Activated CD8-positive, alpha-beta memory T cell treated with anti-CD3 and anti-CD28 coated beads, Interleukin-2, amount 50 U/mL, for 4 hours (primary cell): Measurements from ENCODE around the gene GRIK2.
"Not testable (repeated sequence)": the region's sequence is repeated elsewhere in the genome, so short reads cannot be mapped to it uniquely, and the experiment has no call there.

Experiments
- DNase-seq: peaks from one replicate; pipeline ENCODE4 v3.0.0-alpha.2; 2020

GRIK2 gene

DNA sequence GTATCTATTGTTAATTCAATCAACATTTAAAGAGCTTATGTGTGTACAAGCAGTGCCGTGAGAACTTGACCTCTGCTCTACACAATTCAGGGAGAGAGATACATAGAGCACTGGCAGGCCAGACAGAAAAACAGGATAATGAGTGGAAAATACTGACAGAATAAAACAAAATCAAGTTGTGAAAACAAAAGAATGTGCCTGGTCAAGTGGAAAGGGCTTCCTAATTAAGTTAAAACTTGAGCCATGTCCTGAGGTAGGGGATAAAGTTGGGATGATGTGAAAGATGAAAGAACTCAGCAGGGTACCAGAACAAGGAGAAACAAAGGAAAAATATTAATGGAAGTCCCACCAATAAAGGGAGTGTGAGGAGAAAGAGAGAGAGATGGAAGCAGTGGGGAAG is 672.8 kb downstream of the GRIK2 start:
- no peak for DNase-seq

DNA sequence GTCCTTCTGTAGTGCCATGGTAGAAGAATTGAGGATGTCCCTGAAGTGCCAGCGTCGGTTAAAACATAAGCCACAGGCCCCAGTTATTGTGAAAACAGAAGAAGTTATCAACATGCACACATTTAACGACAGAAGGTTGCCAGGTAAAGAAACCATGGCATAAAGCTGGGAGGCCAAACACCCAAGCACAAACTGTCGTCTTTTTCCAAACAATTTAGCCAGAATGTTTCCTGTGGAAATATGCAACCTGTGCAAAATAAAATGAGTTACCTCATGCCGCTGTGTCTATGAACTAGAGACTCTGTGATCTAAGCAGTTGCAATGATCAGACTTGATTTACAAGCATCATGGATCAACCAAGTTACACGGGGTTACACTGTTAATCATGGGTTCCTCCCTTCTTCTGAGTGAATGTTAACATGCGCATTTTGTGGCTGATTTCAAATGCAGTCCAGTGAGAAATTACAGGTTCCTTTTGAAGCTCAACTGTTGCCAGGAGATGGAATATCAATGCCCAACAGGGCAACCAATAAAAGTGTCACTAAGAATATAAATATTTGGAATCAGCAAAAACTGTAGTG is 674.9 kb downstream of the GRIK2 start:
- DNase-seq: no peak

DNA sequence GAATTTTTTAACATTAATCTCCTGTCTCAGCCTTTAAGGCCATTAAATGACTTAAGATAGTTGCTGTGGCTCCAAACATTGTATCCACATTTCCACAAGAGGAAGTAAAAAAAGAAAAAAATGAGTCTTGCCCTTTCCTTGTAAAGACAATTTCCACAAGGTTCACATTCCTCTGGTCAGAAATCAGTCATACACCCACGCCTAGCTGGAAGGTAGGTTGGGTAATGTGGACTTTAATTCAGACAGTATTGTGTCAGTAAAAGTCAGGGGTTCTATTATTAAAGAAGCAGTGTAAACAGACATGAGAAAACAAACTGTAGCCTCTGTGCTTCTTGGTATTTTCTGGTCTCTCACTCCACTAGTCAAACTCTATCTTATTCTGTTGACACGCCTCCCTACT is 682.0 kb downstream of the GRIK2 start:
- no peak for DNase-seq

DNA sequence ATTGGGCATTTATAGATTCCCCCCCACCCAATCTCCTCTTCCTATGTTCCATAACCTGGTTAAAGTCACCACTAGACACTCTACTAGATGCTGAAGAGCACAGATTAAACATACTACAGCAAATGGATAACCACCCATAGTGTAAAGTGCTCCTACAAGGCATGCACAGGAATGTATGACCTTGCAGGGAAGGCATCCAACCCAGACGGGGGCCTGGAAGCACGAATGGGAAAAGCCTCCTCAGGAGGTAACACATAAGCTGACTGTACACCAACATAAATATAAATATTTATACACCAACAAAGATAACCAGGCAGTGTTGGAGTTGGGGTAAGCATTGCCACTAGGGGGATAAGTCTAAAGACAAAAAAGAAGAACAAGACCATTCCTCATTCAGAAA is 691.7 kb downstream of the GRIK2 start:
- no peak for DNase-seq

DNA sequence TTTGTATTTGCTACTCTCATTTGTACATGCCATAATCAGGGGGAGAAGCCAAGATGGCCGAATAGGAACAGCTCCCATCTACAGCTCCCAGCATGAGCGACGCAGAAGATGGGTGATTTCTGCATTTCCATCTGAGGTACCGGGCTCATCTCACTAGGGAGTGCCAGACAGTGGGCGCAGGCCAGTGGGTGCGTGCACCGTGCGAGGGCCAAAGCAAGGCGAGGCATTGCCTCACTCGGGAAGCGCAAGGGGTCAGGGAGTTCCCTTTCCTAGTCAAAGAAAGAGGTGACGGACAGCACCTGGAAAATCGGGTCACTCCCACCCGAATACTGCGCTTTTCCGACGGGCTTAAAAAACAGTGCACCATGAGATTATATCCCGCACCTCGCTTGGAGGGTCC is 694.7 kb downstream of the GRIK2 start:
- DNase-seq: not testable (repeated sequence)

DNA sequence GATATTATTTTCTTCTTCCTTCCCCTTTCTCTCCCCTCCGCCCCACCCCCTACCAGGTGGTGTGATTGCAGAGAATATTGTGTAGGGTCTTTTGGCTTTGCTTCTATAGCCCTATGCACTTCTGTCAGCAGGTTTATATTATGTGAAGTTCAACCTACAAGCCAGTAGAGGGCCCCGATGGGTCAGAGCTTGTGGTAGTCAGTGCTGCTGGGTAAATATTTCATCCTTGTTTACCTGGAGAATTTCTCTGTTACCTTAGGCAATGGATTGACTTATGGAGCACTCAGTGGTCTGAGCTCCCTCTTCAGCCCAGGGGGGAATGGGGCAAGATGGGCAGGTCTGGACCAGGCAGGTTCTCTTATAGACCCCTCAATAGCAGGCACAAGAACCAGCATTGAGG is 720.9 kb downstream of the GRIK2 start:
- DNase-seq: no peak

DNA sequence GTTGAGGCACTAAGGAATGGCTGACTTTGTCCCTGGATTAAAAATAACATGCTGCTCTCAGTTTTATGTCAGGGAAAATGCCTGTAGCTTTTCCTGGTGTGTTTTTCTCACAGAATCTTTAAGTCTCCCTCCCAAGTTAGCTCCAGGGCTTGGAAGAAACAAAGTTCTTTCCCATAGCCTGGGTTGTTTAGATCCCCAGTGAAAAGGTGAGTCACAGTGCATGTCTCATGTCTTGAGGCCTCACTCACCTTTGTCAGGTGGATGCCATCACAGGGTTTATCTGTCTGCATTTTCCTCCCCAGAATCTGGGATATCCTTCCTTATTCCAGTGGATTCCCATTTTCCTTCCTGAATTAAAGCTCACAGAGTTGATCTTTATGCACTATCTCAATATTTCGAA is 722.4 kb downstream of the GRIK2 start:
- no peak for DNase-seq

DNA sequence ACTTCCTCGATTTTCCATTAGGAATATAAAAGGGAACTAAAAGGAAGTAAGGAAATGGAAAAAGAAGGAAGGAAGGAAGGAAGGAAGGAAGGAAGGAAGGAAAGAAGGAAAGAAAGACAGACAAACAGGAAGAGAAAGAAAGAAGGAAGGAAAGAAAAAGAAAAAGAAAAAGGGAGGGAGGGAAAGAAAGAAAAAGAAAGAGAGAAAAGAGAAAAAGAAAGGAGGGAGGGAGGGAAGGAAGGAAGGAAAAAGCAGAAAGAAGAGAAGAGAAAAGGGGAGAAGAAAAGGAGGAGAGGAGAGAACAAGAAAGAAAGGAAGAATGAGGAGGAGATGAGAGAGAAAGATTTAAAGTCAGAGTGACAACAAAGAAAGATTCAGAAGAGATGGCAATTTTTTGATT is 724.5 kb downstream of the GRIK2 start:
- no peak for DNase-seq
